Neural progenitor cell (in vitro differentiated cells): ENCODE results near the gene PRMT7. TPM values are rescaled to one million over a fixed set of nuclear protein-coding genes. Genes with fewer than 3 reads are reported as not detected.

Experiments used
- DNase-seq: peaks from one replicate; pipeline ENCODE4 v3.0.0-alpha.2; 2016; ENCODE audit warnings: low spot score
- H2AFZ ChIP-seq: fragments of 200-600 bp; sonication (generic); replicated peaks from 2 replicates; pipeline ENCODE4 v1.6.1; 2016; ENCODE audit warnings: antibody characterized with exemption
- H3F3A ChIP-seq: fragments of 200-600 bp; sonication (generic); 2 replicates; pipeline ENCODE4 v1.6.1; 2016; ENCODE audit warnings: antibody characterized with exemption, low read depth
- H3K27ac ChIP-seq: fragments of 200-600 bp; sonication (generic); 2 replicates; pipeline ENCODE4 v1.5.1; 2016; ENCODE audit warnings: mild to moderate bottlenecking
- H3K27me3 ChIP-seq: fragments of 200-600 bp; sonication (generic); 2 replicates; pipeline ENCODE4 v1.6.1; 2016; ENCODE audit warnings: mild to moderate bottlenecking, moderate library complexity
- H3K36me3 ChIP-seq: fragments of 200-600 bp; sonication (generic); 2 replicates; pipeline ENCODE4 v1.5.1; 2016
- H3K4me1 ChIP-seq: fragments of 200-600 bp; sonication (generic); 2 replicates; pipeline ENCODE4 v1.6.1; 2016; ENCODE audit warnings: mixed run types
- H3K4me2 ChIP-seq: fragments of 200-600 bp; sonication (generic); 2 replicates; pipeline ENCODE4 v1.6.1; 2016
- H3K4me3 ChIP-seq: fragments of 200-600 bp; sonication (generic); 2 replicates; pipeline ENCODE4 v1.5.1; 2016
- H3K79me2 ChIP-seq: fragments of 200-600 bp; sonication (generic); 2 replicates; pipeline ENCODE4 v1.6.1; 2016; ENCODE audit warnings: low read depth
- H3K9ac ChIP-seq: fragments of 200-600 bp; sonication (generic); 2 replicates; pipeline ENCODE4 v1.6.1; 2016
- H3K9me3 ChIP-seq: fragments of 200-600 bp; sonication (generic); 2 replicates; pipeline ENCODE4 v1.5.1; 2016; ENCODE audit warnings: low read depth
- H4K20me1 ChIP-seq: fragments of 200-600 bp; sonication (generic); 2 replicates; pipeline ENCODE4 v1.6.1; 2016; ENCODE audit warnings: low read depth
- H3K27ac Mint-ChIP-seq: 3 replicates; pipeline ENCODE4 v1.8.0; 2021; ENCODE audit warnings: mixed read lengths
- H3K27me3 Mint-ChIP-seq: 2 replicates; pipeline ENCODE4 v1.8.0; 2022; ENCODE audit warnings: low read depth, mild to moderate bottlenecking, inconsistent platforms, moderate library complexity, mixed read lengths; ENCODE audit not compliant: insufficient read depth
- H3K36me3 Mint-ChIP-seq: 3 replicates; pipeline ENCODE4 v1.8.0; 2021; ENCODE audit warnings: mixed read lengths
- H3K4me1 Mint-ChIP-seq: 3 replicates; pipeline ENCODE4 v1.8.0; 2021; ENCODE audit warnings: mixed read lengths
- H3K4me3 Mint-ChIP-seq: 3 replicates; pipeline ENCODE4 v1.8.0; 2021; ENCODE audit warnings: mild to moderate bottlenecking, moderate library complexity, mixed read lengths
- H3K9me3 Mint-ChIP-seq: 3 replicates; pipeline ENCODE4 v1.8.0; 2020; ENCODE audit warnings: mixed read lengths
- CTCF ChIP-seq: fragments of 200-600 bp; sonication (generic); IDR thresholded peaks from 2 replicates; pipeline ENCODE4 v1.5.1; 2017; ENCODE audit warnings: antibody characterized with exemption, mild to moderate bottlenecking
- EZH2 ChIP-seq: fragments of 200-600 bp; sonication (generic); IDR thresholded peaks from 2 replicates; pipeline ENCODE4 v1.6.1; 2017; ENCODE audit warnings: antibody characterized with exemption, mild to moderate bottlenecking, moderate library complexity
- EZH2phosphoT487 ChIP-seq: fragments of 200-600 bp; sonication (generic); IDR thresholded peaks from 2 replicates; pipeline ENCODE4 v1.6.1; 2017; ENCODE audit warnings: antibody characterized with exemption
- total RNA-seq: library from RNA; depleted of rRNA; stranded (reverse); fragments of >200 nt; gene quantifications from 2 replicates; pipeline ENCODE4 v1.2.3, GENCODE V29; 2015; ENCODE audit warnings: low replicate concordance

The PRMT7 gene
- total RNA-seq, 1 donor from 2014 or later, result 70.2 TPM

- no peak for TF ChIP-seq CTCF
- TF ChIP-seq EZH2phosphoT487, result no peak
- TF ChIP-seq EZH2, result no peak
- Histone ChIP-seq H3K4me1 (peaks cover 6% of the 10 kb centered on the region), H3K36me3 (no peaks in the 10 kb centered on the region)
These were observed 18.4 kb upstream of the PRMT7 start for GRCh38 chr16:68292425-68292824.

GRCh38 chr16:68296291-68296690, 14.5 kb upstream of the PRMT7 start:
- Histone ChIP-seq H3K79me2 (no peaks in the 10 kb centered on the region), H3K9ac (no peak overlapping the region), H3K4me2 (no peak overlapping the region), H3K9me3 (no peaks in the 10 kb centered on the region), H3K27me3 (no peaks in the 10 kb centered on the region), H4K20me1 (peaks cover 11% of the 10 kb centered on the region), H3K4me3 (no peak overlapping the region), H3K27ac (no peak overlapping the region), H2AFZ (no peak overlapping the region), H3K36me3 (no peaks in the 10 kb centered on the region), H3F3A (peaks cover 8% of the 10 kb centered on the region), H3K4me1 (no peaks in the 10 kb centered on the region)
- Mint-ChIP-seq H3K27ac (no peak overlapping the region), H3K27me3 (no peaks in the 10 kb centered on the region), H3K4me3 (no peak overlapping the region), H3K9me3 (no peaks in the 10 kb centered on the region), H3K36me3 (peaks cover 16% of the 10 kb centered on the region), H3K4me1 (peaks cover 19% of the 10 kb centered on the region)
- TF ChIP-seq EZH2, result no peak
- no peak for TF ChIP-seq EZH2phosphoT487
- no peak for TF ChIP-seq CTCF
- no peak for DNase-seq

More at GRCh38 chr16:68292425-68292824, 18.4 kb upstream of the PRMT7 start:
- no peaks in the 10 kb centered on the region for H3K27me3 ChIP-seq
- Mint-ChIP-seq H3K36me3 (peaks cover 25% of the 10 kb centered on the region), H3K4me3 (no peak overlapping the region), H3K27me3 (peaks cover 2% of the 10 kb centered on the region), H3K9me3 (no peaks in the 10 kb centered on the region), H3K4me1 (peaks cover 7% of the 10 kb centered on the region), H3K27ac (no peak overlapping the region)
- H3K79me2 ChIP-seq, result no peaks in the 10 kb centered on the region
- no peak overlapping the region for H3K9ac ChIP-seq
- no peak for DNase-seq
- H4K20me1 ChIP-seq, result no peaks in the 10 kb centered on the region
- no peak overlapping the region for H3K4me3 ChIP-seq
- H3K9me3 ChIP-seq, result no peaks in the 10 kb centered on the region
- no peak overlapping the region for H3K27ac ChIP-seq
- H3F3A ChIP-seq, result peaks cover 4% of the 10 kb centered on the region
- H3K4me2 ChIP-seq, result no peak overlapping the region
- no peak overlapping the region for H2AFZ ChIP-seq

GRCh38 chr16:68296693-68297092, 14.1 kb upstream of the PRMT7 start:
- Mint-ChIP-seq H3K27ac (no peak overlapping the region), H3K9me3 (no peaks in the 10 kb centered on the region), H3K4me3 (no peak overlapping the region), H3K36me3 (peaks cover 16% of the 10 kb centered on the region), H3K4me1 (peaks cover 19% of the 10 kb centered on the region), H3K27me3 (no peaks in the 10 kb centered on the region)
- Histone ChIP-seq H2AFZ (no peak overlapping the region), H3K9me3 (no peaks in the 10 kb centered on the region), H3K27ac (peak overlapping the region; percentile 44), H3K4me1 (no peaks in the 10 kb centered on the region), H3K4me2 (no peak overlapping the region), H3K36me3 (no peaks in the 10 kb centered on the region), H4K20me1 (peaks cover 11% of the 10 kb centered on the region), H3K9ac (no peak overlapping the region), H3K4me3 (no peak overlapping the region), H3K79me2 (no peaks in the 10 kb centered on the region), H3K27me3 (no peaks in the 10 kb centered on the region), H3F3A (peaks cover 8% of the 10 kb centered on the region)
- TF ChIP-seq CTCF, result no peak
- no peak for TF ChIP-seq EZH2phosphoT487
- TF ChIP-seq EZH2, result no peak
- DNase-seq, result no peak

- no peak for DNase-seq
- Histone ChIP-seq H3K9ac (no peak overlapping the region), H3K27me3 (no peaks in the 10 kb centered on the region), H4K20me1 (peaks cover 11% of the 10 kb centered on the region), H2AFZ (no peak overlapping the region), H3K4me3 (no peak overlapping the region), H3F3A (peaks cover 8% of the 10 kb centered on the region), H3K4me1 (no peaks in the 10 kb centered on the region), H3K9me3 (no peaks in the 10 kb centered on the region), H3K36me3 (no peaks in the 10 kb centered on the region), H3K79me2 (no peaks in the 10 kb centered on the region), H3K4me2 (no peak overlapping the region), H3K27ac (no peak overlapping the region)
- Mint-ChIP-seq H3K36me3 (peaks cover 19% of the 10 kb centered on the region), H3K27ac (no peak overlapping the region), H3K4me1 (peaks cover 19% of the 10 kb centered on the region), H3K9me3 (no peaks in the 10 kb centered on the region), H3K27me3 (no peaks in the 10 kb centered on the region), H3K4me3 (no peak overlapping the region)
- TF ChIP-seq EZH2 (no peak), EZH2phosphoT487 (no peak), CTCF (no peak)
These were observed 12.9 kb upstream of the PRMT7 start for GRCh38 chr16:68297908-68298307.
